GM10847 (cell line): Measurements from ENCODE around the gene MRPL2.
A peak's percentile ranks its signal among the peaks of the same experiment; 100 is the strongest.

Source experiments
- POLR2A ChIP-seq: IDR thresholded peaks from 2 replicates; pipeline ENCODE4 v1.6.1; 2011; ENCODE audit not compliant: insufficient read length; ENCODE audit errors: extremely low read depth

Gene MRPL2

DNA sequence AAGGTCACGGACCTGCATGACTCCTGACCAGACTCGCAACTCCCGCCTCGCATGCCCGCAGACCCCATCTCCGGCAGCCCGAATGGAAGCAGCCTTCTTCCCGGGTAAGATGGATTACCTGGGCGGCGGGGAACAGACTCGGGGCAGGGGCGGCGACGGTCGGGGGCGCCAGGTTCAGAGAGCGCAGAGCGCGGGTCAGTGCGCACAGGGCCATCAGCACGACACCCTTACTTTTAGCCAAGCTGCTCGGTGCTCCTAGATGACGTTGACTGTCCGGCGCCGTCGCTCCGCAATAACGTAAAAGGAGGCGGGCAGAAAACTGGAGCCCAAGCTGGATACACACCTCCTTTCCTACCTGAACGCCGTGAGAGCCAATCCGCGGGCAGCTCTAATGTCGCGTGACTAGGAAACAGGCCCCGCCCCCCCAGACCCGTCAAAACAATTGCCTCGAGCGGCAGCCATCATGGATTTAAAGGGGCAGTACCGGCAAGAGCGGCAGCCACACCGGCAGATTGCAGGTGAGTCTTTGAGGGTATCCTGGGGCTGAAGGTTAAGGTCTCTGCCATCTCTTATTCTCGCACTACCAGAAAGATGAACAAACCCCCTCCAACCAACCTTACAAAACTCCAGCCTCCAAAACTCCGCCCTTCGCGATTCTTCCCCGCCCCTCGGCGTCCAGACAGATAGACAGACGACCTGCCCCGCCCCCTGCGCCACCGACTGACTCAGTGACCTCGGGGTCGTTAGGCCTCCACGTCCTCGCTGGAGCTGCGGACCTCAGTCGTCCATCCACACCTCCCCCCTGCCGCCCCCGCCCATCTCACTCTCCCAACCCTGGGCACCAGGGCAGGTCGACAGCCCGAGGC is at the start of gene MRPL2, which contains the start of gene KLC4:
Gene MRPL2, minus strand, starts transcription at position 267 of the 866 bp plus-strand sequence. Its CDS starts 53 bp downstream, at position 214.
Gene KLC4, plus strand, starts transcription at position 464 of the 866 bp plus-strand sequence. CDS start 1,705 bp downstream, outside the sequence.
- TF ChIP-seq POLR2A, result peak; percentile 89

DNA sequence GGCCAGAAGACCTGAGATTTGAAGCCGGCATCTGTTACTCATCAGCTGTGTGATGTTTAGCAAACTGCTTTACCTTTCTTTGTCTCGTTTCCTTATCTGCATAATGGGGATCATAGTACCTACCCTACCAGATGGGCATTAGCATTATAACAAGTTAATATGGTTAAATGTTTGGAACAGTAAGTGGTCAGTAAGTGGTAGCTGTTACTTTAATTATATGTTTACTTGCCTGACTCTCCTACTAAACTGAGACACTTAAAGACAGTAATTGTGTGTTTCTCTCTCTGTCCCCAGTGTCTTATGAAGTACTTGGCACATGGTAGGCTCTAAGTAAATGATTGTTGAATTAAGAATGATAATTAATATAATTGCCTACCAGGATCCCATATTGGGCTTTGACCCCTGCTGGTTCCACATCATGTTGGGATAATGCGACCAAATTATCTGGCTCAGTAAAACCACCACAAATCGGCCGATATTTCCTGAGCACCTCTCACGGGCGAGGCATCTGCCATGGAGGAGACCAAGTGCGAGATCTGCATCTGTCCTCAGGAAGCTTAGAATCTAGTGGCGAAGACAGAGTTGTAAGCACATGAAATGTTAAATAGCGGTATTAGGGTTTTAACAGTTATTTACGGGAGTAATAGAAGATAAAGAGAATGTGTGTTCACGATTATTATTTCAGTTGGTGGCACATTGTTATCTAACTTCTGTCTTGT is 48.3 kb upstream of the MRPL2 start:
- TF ChIP-seq POLR2A, result no peak

- no peak for TF ChIP-seq POLR2A
These were observed 46.4 kb upstream of the MRPL2 start for GRCh38 chr6:43105538-43106222.

GRCh38 chr6:43103253-43103876 is 44.1 kb upstream of the MRPL2 start:
- TF ChIP-seq POLR2A, result no peak

DNA sequence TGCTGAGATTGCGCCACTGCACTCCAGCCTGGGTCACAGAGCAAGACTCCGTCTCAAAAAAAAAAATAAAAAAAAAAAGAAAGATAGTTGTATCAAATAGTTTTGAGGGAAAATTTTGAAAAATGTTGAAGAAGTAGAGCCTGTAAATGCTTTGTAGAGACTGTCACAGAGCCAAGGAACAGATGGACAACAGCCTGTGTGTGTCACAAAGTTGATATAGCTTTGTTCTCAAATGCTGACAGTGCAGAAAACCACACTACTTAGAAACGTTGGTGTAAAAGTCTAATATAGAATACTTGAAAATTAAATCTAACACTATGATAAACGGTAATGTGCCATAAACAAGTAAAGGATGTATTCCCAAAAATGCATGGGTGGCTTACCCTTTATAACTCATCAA is 42.3 kb upstream of the MRPL2 start:
- TF ChIP-seq POLR2A, result no peak

DNA sequence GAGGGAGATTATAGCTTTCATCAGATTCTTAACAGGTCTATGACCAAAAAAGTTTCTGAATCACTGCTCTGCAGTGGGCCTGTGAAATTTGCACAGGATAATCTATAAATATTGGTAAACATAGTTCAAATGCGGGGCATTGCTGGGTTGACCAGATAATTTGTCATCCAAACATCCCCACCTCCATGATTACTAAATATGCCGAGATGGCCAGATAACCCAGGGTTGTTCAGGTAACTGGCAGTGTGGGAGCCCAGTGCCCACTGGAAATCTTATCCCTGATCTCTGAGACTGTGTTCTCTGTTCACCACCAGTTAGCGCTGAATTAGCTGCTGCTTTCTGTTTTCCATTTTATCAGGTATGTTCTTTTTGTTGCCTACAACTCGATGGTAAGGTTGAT is 38.3 kb upstream of the MRPL2 start:
- no peak for TF ChIP-seq POLR2A

GRCh38 chr6:43097098-43097489 is 37.9 kb upstream of the MRPL2 start:
- TF ChIP-seq POLR2A, result no peak

DNA sequence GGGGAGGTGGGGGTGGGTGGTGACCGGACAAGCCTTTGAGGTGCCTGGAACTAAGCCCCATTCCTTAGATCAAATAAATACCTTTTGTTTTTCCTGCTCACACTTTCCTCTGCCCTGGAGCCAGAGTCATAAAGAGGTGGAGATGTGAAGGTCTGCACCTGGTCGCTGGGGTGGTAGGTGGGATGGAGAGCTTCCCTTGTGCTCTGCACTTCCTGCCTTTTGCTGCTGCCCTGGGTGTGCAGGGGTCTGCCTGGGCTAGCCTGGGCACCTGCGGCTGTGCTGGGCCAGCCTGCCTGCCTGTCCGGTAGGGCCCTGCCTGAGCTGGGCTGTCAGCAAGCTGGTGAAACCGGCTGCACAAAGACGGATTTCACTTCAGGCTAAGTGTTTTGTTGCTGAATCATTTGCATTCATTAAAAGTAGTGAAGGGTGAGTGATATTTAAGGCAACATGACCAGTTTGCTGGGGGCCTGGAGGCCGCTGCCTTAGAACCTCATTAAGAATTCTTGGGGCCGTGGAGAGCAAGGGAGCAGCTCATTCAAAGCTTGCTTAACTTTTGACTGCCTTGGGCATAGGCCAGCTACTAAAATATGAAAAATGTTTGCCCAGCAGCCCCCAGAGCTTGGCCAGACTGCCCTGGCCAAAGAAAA is 37.3 kb upstream of the MRPL2 start:
- TF ChIP-seq POLR2A, result peak; percentile 19

DNA sequence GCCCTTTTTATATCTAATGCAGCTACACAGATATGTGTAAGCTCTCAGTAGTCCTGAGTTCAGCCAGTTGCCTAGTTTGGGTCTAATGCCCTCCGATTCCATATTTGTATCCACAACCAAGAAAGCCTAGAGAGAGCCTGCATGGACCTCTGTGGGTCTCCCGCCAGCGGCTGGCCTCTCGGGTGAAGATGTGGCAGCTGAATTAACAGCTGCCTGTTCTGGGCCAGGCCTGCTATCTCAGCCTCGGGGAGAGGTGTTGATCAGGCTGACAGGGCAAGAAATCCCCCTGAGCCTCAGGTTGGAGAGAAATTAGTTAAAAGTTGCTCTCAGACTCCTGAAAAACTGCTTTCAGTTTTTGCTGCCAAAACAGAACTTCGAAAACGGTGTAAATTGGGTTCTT is 36.7 kb upstream of the MRPL2 start:
- TF ChIP-seq POLR2A, result no peak

GRCh38 chr6:43093436-43094289 is 34.4 kb upstream of the MRPL2 start:
- TF ChIP-seq POLR2A, result no peak

DNA sequence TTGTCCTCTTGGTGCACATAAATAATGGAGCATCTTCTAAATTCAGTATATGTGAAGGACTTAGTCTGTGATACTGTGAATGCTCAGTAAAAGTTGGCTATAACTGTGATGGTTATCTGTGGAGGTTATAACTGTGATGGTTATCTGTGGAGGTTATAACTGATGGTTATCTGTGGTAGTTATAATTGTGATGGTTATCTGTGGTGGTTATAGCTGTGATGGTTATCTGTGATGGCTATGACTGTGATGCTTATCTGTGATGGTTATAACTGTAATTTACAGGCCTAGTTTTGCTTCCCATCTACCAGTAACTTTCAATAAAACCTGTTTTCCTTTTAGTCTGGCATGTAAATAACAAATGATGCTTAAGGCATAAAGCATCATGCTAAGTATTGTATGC is 33.4 kb upstream of the MRPL2 start:
- no peak for TF ChIP-seq POLR2A

- TF ChIP-seq POLR2A, result no peak
These were observed 32.3 kb upstream of the MRPL2 start for GRCh38 chr6:43091436-43091991.

- TF ChIP-seq POLR2A, result no peak
These were observed 31.8 kb upstream of the MRPL2 start for GRCh38 chr6:43091020-43091419.
